Measurements from ENCODE around the gene DUSP22.

DUSP22 gene

GRCh38 chr6:345747-346385, 53.6 kb downstream of the DUSP22 start:
- no peak for ATAC-seq
- TF ChIP-seq RARB (CRISPR knock-in tag; IDR thresholded peaks at IDR 0.05): no peak
- no peak for TF ChIP-seq BACH2 (CRISPR knock-in tag; IDR thresholded peaks at IDR 0.05; ENCODE audit: borderline replicate concordance)
- no peak for TF ChIP-seq OSR1 (CRISPR knock-in tag; IDR thresholded peaks at IDR 0.05)
- no peak for TF ChIP-seq ARNTL (CRISPR knock-in tag; IDR thresholded peaks at IDR 0.05; ENCODE audit: borderline replicate concordance, low read depth)
- TF ChIP-seq GLIS3 (CRISPR knock-in tag; IDR thresholded peaks at IDR 0.05): no peak
- TF ChIP-seq ZFP30 (CRISPR knock-in tag; IDR thresholded peaks at IDR 0.05): no peak
- no peak for TF ChIP-seq ZNF8 (CRISPR knock-in tag; IDR thresholded peaks at IDR 0.05)
- TF ChIP-seq CREB5 (CRISPR knock-in tag; IDR thresholded peaks at IDR 0.05; ENCODE audit: low read depth): no peak
- no peak for TF ChIP-seq TSHZ2 (CRISPR knock-in tag; IDR thresholded peaks at IDR 0.05)
- no peak for TF ChIP-seq ZC3H10 (CRISPR knock-in tag; IDR thresholded peaks at IDR 0.05)

DNA sequence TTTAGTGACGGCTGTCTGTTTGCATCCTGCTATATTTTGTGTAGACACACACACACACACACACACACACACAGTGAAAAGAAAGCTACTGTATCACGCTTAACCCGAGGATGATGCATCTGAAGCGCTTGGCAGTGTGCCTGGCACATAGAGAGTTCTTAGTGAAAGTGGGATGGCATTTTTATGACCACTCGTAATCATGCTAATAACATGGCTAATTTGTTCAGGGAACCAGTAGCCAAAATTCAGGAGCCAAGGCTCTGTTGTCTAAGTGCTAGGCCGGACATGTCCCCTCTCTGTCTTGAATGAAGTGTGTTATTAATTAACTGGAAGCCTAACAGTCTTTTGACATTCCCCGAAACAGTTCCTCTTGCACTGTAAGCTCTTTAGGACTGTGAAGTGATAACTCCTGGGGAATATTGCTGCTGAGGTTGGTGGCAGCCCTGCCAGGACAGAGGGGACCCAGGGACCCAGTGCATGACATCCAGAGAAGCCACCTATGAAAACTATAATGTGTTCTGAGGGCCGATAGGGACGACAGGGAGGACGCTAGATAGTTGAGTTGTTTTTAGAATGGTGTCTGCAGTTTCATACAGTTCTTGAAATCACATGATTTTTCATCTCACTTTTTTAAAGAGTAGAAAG, 54.2 kb downstream of the DUSP22 start:
- no peak for ATAC-seq
- TF ChIP-seq ARNTL (CRISPR knock-in tag; IDR thresholded peaks at IDR 0.05; ENCODE audit: borderline replicate concordance, low read depth): no peak
- no peak for TF ChIP-seq ZNF8 (CRISPR knock-in tag; IDR thresholded peaks at IDR 0.05)
- TF ChIP-seq CREB5 (CRISPR knock-in tag; IDR thresholded peaks at IDR 0.05; ENCODE audit: low read depth): no peak

GRCh38 chr6:347232-347631, 54.9 kb downstream of the DUSP22 start:
- ATAC-seq: no peak

More at GRCh38 chr6:347232-347631, 54.9 kb downstream of the DUSP22 start:
- no peak for TF ChIP-seq BACH2 (CRISPR knock-in tag; IDR thresholded peaks at IDR 0.05; ENCODE audit: borderline replicate concordance)
- TF ChIP-seq PATZ1 (CRISPR knock-in tag; IDR thresholded peaks at IDR 0.05; ENCODE audit: borderline replicate concordance): no peak
- TF ChIP-seq ZNF70 (CRISPR knock-in tag; IDR thresholded peaks at IDR 0.05): no peak
- no peak for TF ChIP-seq SNAI2 (CRISPR knock-in tag; IDR thresholded peaks at IDR 0.05)
- TF ChIP-seq ESRRG (CRISPR knock-in tag; IDR thresholded peaks at IDR 0.05): no peak
- TF ChIP-seq, protein P1, sequence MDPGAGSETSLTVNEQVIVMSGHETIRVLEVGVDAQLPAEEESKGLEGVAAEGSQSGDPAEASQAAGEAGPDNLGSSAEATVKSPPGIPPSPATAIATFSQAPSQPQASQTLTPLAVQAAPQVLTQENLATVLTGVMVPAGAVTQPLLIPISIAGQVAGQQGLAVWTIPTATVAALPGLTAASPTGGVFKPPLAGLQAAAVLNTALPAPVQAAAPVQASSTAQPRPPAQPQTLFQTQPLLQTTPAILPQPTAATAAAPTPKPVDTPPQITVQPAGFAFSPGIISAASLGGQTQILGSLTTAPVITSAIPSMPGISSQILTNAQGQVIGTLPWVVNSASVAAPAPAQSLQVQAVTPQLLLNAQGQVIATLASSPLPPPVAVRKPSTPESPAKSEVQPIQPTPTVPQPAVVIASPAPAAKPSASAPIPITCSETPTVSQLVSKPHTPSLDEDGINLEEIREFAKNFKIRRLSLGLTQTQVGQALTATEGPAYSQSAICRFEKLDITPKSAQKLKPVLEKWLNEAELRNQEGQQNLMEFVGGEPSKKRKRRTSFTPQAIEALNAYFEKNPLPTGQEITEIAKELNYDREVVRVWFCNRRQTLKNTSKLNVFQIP (CRISPR knock-in tag; IDR thresholded peaks at IDR 0.05; ENCODE audit: borderline replicate concordance, low read depth): no peak
- no peak for TF ChIP-seq RARB (CRISPR knock-in tag; IDR thresholded peaks at IDR 0.05)
- TF ChIP-seq CSRNP3 (CRISPR knock-in tag; IDR thresholded peaks at IDR 0.05): no peak
